DMS114 treated with DMSO at 0.1 percent for 48 hours (cell line): ENCODE results near the gene NEU4.
"Not testable (repeated sequence)": the region's sequence is repeated elsewhere in the genome, so short reads cannot be mapped to it uniquely, and the experiment has no call there.

Experiments used
- DNase-seq: peaks from one replicate; lab custom pipeline; 2025; ENCODE audit not compliant: unreplicated experiment; lab: John Stamatoyannopoulos, UW

Gene NEU4

DNA sequence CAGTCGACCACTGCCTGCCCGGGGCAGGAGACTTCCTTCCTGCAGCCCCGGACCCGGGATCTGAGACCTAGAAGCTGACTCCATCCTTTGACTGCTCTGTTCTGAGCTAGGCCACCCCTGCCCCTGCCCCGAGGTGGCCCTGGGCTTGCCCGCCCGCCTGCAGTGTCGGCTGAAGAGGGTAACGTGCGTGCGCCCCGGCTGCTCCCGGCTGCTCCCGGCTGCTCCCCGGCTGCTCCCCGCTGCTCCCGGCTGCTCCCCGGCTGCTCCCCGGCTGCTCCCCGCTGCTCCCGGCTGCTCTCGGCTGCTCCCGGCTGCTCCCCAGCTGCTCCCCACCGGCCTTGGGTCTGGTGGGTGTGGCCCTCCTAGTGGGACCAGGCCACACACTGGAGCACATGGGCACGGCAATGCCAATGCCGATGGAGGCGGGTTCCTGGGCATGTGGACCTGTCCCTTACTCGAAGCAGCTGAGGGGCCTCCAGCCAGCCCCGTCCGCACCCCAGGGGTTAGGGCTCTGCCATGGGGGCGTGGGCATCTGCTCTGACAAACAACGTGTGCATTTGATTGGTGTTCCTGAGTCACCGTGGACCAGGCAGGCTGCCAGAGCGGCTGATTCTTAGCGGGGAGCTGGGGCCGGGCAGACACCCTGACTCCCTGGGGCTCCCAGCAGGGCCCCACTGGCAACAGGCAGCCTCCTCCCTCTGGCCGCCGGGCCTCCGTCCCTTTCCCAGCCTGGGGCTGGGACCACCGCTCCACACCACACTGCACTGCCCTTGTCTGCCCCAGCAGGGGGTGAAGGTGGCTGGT lies 34.4 kb upstream of the NEU4 start:
- DNase-seq: no peak

DNA sequence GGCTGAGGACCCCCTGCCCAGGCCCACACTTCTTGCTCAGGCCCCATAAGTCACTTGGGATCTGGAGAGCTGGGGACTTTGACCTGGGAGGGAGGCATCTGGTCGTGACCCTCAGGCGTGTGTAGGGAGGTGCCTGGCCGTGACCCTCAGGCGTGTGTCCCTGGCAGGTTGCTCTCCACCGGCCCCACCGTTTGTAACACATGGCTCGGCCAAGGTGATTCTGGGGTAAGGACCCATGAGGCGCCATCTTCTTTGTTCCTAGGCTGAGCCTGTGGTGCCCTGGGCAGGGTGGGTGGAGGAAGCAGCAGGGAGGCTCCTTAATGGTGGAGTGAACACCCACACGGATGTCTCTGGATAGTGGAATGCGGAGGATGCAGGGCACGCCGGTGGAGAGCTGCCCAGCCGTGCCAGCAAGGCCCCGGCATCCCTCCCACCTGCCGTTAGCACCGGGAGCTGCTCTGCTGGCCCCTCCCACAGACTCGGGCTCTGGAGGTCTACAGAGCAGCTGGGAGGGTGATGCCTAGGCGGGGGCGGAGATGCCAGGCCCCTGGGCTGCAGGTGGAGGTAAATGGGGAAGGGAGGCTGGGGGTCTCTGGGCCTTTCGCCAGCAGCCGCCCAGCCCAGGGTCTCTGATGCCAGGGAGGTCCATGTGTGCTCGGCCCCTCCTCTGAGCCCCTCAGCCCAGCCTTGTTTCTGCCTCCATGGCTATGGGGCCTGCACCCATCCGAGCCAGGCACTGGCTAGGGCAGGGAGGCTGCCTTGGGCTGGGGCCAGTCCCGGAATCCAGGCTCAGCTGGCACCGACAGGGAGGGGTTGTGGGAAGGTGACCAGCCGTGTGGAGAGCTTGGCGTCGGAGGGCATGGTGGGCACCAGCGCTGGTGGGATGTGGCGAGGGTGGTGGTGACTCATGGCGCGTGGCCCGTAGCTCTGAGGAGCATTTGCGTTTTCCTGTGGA lies 33.5 kb upstream of the NEU4 start:
- no peak for DNase-seq

DNA sequence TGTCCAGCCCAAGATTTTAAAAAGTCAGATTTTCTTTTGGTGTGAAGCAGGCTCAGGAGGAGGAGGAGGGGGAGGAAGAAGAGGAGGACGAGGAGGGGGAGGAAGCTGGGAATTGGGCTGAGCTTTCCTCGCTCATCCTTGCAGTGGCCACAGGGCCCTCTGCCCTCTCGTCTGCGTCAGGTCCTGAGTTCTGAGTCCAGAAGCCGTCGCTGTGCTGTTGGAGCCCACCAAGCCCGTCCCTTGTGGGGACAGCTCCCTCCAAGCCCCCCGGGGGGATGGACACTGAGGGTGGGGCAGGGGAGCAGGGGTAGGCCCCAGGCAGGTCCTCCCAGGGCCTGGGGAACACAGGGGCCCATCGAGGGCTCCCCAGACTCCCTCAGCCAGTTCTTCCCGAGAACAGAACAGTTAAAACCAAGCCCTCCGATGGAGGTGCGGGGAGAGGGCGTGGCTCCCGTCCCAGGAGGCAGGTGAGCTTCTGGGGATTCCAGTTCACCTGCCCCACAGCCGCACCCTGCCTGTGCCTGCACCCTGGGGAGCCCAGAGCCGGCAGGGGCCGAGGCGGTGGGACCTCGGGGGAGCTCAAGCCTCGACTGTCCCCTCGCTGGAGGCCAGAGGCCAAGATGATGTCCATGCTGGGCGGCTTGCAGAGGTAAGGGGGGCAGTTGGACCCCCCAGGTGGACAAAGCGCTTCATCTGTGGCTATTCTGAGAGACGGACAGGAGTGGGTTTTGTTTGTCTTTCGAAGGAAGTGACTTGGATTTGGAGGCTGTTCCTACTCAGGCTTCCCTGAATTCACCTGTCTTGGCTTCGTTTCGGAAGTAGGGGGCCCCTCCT lies 32.4 kb upstream of the NEU4 start, which contains the start of gene GAL3ST2:
Gene GAL3ST2, plus strand, starts transcription at position 487 of the 834 bp plus-strand sequence. Its CDS starts 134 bp downstream, at position 621.
- no peak for DNase-seq

DNA sequence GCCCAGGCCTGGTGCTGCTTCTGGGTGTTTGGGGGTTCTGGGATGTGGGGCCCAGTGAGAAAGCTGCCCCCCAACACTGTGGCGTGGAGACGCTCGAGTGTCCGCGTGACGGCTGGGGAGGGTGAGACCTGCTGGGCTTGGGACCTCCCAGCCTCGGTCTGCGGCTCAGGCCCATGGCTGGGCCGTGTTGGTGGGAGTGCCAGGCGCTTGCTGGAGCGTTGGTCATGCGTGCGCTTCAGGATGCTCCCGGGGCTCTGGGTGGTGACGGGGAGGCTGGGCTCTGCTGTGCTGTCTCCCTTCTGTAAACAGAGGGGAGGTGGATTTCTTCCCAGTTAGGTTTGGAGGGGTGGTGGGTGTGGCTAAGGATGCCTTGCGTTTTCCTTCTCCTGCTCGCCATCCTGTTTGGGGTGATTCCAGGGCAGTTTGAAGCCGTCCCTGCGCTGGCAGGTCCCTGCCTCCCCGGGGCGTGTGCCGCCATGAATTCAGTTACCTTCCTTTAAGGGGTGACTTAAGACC lies 31.8 kb upstream of the NEU4 start:
- no peak for DNase-seq

DNA sequence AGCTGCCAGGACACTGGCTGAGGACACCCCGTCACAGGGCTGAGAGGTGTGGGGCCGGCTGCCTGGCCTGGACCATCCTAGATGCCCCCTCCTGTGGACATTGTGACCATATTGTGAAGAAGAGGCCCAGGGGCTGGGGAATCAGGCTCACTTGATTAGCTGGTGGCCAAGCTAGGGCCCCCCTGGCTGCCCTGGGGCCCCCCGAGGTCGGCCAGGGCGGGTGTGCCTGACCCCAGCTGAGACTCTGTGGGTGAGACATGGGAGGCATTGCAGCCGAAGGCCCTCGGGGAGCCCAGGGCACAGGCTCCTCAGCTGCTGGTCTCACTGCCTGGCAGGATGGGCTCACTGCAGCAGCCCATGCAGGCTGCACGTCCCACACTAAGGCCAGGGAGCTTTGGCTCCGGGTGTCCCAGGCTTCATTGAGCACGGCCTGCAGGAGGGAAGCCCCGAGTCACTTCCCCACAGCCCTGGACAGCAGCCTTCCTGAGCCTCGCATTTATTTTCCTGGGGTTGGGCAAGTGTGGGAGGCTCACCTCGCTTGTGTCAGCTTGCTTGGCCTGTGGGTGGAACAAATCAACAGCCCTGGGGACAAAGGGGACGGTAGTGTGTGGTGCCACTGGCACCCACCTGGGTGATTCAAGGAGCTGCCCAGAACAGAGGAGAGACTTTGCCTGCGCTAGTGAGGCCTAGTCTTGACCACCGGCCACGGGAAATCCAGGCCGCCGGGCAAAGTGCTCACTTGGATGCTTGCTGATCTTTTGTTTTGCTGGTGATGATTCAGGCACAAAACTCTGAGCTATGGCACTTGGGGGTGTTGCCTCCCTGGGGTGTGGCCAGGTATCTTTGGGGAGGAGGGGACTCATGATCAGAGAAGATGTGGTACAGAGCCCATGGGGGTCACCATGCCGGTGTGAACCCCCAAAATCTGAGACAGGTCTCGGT lies 31.0 kb upstream of the NEU4 start:
- no peak for DNase-seq

DNA sequence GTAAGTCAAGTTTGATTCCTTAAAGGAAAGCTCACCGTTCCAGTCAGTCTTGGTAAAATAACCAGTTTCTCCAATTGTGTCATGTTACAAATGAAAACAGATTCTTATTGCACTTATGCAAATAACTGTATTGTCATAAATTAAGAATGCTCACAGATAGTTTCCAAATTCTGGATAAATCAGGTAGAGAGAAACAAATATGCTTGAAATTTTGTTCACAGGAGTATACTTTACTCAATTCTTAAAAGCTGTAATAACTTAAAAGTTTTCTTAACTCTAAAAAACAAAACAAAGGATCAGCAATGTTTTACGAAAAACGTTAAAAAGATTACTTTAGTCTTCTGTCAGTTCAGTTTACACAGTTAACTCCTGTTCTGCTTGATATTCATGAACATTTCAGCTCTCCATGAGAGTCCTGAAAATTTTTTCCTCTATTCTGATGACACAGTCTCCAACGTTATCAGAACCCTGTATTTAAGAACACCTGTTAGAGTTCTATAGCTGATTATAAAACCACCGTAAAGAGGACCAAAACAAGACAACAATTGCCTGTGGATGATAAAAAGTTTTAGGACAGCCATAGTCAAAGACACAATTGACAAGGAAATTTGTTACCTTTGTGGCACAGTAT lies 27.9 kb upstream of the NEU4 start:
- no peak for DNase-seq

DNA sequence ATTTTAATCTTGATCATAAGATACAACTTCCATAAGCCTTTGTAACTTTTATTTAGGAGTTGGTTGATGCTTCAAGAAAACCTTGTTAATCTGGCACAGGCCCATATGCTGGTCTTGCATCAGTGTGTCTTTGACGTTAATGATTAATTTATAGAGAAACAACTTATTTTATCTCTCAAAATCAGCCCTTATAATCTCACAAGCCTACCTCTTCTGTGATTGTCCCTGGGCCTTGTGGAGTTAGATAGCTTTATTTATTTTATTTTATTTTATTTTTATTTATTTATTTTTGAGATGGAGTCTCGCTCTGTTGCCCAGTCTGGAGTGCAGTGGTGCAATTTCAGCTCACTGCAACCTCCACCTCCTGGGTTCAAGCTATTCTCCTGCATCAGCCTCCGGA lies 26.9 kb upstream of the NEU4 start:
- DNase-seq: not testable (repeated sequence)

DNA sequence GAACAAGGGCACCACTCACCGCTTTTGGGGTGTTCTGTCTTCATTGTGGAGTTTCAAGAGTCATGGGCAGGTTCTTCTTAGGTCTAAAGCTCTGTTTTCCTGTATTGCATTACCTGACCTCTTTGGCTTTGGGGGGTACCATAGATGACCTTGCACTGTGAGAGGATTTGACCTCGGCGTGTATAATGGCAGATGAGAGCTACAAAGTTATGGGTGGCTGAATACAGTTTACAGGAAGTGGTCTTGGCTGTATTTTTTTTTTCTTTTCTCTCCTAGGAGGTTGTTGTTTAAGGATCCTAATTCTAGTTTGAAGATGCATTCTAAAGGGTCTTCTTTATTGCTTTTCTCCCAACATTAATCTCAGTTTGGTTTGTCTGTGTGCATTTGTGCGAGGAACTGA lies 20.9 kb upstream of the NEU4 start:
- DNase-seq: no peak

DNA sequence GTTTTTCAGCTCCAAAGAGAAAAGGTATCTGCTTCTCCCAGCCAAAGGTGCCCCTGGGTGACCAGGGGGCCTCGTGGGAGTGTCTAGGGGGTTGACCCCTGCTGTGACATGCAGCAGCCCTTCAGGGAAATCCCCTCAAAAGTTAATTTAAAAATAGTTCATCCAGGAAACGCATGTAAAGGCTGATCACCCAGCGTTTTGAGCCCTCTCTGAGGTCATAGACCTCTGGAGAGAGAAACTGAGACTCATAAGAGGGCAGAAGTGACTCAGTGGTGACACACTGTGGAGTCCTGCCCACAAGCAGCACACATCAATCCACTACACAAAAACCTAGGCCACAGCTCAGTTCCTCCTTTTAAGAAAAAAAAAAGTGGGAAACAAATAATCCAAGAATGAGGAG lies 20.4 kb upstream of the NEU4 start:
- no peak for DNase-seq

DNA sequence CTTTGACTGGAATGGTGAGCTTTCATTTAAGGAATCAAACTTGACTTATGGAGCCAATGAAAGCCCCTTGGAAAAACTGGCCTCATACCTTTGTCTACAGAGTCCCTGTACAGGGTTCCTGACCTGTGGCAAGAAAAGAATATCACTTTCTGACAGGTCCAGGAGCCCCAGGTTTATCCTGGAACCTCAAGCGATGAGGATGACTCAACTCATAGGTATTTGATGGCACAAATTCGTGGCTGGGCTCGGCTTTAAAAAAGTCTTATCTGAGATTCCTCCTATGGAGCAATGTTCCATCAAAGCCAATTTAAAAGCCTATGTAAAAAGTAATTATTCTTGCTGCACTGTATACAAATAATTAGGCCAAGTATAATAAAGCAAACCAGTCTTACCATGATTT lies 17.6 kb upstream of the NEU4 start:
- DNase-seq: not testable (repeated sequence)

DNA sequence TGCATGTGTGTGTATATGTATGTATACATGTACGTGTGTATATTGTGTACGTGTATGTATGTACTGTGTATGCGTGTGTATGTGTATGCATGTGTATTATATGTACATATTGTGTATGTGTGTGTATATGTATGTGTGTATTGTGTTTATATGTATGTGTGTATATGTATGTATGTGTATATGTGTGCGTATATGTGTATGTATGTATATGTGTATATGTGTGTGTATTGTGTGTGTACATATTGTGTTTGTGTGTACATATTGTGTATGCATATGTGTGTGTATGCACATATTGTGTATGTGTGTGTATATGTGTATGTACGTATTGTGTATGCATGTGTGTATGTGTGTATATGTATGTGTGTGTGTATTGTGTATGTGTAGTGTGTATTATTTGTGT lies 15.6 kb upstream of the NEU4 start:
- no peak for DNase-seq

DNA sequence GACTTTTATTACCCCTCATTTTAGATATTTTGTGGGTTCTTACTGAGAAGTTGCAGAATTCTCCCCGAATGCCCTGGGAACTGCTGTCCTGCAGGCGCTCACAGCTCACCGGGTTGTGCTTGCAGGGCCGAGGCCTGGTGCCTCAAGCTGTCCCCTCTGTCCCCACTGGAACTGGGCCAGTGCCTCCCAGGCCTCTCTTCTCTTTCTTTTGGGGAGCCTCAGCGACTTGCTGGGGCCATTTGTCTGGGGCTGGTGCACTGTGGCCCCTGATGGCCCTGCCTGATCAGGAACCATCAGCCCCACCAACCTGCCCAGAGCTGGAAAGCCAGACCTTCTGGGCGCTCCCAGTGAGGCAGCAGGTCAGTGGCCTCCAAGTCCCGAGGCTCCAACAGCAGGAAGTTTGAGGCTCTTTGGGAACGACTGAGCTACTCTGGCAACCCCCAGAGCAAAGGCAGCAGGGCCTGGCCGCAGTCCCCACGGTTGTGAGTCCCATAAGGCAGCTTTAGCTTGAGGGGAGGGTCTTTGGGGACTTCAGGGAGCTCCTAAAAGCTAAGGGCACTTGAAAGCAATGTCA lies 14.7 kb upstream of the NEU4 start:
- DNase-seq: no peak

DNA sequence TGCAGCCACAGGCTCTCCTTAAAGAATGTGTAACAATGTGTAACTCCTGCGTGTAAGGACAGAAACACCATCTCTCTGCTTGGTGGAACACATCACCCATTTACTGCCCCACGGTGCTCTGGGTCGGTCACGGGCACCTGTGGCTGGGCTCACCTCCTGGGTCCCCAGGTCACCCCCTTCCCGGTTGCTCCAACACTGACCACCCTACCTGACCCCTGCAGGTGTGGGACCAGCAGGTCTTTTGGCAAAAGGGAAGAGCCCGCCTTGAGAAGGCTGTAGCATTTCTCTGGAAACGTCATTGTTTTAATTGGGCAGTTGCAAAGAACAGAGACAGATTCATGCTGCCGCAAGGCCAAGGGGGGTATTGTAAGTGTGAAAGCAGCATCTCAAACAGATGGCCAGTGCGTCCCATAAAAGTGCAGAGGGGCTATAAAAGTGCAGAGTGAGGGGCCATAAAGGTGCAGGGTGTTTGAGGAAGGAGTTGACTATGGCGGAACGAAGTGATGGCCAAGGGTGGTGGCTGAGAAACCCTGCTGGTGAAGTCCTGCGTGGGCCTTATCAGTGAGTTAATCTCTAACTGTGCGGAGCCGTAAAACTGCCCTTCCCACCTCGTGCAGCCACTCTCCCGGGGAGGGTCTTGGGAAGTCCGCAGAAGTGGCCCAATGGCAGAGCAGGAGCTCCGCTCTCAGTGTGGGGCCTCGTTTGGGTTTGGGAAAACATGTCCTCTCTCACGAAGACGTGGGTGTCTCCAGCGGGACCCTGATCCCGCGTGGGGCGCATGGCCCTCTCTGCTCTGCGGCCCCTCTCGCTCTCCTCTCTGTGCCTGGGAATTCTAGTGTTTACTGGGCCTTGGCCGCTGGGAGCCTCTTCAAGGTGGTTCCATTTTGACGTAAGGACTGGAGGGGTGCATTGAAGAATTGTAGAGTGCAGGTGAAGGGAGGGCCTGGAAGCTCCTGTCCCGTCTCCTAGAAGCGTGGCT lies 13.7 kb upstream of the NEU4 start:
- DNase-seq: no peak

DNA sequence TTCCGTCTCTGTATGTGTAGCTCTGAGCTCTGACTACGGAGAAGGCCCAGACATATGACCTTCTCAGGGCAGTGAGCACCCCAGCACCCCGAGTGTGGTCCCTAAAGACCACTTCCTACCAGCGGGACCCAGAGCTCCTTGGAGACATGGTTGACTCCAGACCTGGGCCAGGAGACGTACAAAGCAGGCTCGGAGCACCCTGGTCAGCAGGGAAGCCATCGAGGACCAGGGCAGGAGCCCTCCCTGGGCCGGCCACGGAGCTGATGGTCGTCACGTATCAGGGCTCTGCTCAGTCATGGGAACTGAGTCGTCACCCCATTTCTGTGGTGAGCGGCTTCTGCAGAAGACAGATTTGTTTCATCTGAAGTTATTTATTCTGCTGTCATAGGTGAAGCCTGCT lies 12.8 kb upstream of the NEU4 start:
- DNase-seq: no peak

DNA sequence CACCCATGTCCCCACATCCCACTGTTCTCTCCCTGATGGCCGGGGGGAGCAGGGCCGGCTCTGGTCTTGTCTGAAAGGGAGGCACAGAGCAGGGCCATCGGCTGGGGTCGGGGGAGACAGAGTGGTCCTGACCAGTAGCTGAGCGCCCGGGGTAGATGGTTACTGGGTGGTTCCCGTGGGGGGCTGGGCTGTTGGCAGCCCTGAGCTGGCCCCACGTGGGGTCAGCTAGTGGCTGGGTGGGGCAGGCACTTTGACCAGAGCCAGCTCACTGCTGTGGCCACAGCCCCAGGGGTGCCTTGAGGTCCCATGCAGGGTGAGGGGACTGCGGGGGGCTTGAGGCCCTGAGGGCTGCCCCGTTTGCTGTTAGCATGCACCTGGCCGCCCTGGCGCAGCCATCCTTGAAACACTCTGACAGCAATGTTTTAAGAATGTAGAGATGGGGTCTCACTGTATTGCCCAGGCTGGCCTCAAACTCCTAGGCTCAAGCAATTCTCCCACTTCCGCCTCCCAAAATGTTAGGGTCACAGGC lies 12.3 kb upstream of the NEU4 start:
- no peak for DNase-seq

DNA sequence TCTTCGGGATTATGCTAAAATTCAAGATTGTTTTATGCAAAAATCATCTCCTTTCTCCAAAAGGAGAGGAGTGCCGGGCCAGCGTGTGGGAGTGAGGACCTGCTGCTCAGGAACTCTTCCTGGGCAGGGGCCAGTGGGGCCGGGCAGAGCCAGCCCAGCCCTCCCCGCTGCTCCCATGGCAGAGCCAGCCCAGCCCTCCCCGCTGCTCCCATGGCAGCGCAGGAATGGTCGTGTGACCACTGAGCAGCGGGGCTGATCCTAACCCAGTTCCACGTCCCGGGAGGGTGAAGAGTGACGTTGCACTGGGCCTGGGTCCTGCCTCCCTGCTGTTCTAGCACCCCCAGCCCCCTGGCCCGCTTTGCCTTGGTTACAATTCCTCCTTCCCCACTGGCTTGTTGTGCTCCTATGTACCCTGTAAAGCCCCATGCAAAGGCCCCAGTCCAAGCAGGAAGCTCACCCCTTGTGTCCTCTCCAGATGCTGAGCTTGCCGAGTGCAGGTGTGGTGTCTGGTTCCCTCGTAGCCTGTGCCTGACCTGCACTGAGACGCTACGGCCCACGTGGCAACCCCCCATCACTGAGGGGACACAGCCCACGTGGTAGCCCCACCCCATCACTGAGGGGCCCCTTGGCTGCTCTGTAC lies 11.4 kb upstream of the NEU4 start:
- no peak for DNase-seq

DNA sequence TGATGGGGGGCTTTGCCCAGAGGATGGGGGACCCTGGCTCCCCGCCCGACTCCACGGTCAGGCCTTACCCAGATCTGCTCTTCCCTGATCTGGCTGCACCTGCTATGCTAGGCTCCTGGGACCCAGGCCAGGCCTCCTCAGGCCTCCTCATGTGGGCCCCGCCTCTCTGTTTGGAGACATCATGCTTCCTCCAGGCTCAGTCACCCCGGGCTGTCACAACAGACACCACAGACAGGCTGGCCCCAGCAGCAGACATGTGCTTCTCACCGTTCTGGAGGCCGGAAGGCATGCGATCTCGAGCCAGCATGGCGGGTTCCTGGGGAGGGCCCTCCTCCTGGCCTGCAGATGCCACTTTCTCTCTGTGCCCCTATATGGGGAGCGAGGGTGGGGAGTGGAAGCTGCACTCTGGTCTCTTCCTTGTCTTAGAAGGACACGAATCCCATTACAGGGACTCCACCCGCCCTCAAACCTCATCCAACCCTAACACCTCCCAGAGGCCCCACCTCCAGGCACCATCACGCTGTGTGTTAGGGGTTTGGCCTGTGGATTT lies 10.8 kb upstream of the NEU4 start:
- no peak for DNase-seq
